GM18858 (cell line): ENCODE measurements around the gene ZNF17.

Experiments used
- ATAC-seq: cut with Tn5 transposase; IDR thresholded peaks from one replicate; pipeline ENCODE4 v1.9.1; 2021; ENCODE audit not compliant: unreplicated experiment

The ZNF17 gene

DNA sequence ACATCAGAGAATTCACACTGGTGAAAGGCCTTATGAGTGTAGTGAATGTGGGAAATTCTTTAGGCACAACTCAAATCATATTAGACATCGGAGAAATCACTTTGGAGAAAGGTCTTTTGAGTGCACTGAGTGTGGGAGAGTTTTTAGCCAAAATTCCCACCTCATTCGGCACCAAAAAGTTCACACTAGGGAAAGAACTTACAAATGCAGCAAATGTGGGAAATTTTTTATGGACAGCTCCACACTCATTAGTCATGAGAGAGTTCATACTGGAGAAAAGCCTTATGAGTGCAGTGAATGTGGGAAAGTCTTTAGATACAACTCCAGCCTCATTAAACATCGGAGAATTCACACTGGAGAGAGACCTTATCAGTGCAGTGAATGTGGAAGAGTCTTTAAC, 10.1 kb downstream of the ZNF17 start:
- no peak for ATAC-seq

DNA sequence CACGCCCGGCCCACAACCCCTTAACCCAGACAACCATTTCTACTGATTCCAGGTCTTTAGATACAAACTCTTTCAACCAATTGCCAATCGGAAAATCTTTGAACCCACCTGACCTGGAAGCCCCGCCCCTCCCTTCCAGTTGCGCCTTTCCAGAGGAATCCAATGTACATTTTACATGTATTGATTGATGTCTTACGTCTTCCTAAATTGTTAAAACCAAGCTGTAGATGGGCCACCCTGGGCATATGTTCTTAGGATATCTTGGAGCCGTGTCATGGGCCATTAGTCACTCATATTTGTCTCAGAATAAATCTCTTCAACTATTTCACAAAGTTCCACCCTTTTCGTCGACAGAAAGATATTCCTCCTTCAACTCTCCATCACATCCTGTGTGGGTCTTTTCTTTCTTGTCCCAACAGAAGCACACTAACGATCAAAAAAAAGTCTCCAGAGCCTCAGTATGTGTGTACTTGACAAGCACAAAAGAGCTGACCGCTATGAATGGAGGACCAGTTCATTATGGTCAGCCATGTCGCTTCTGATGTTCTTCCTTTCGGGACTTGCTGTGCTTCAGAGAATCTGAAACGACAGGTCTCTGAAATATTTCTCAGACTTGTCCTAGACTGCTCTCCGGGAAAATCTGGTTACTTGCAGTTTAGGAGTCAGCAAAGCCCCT, 23.6 kb downstream of the ZNF17 start:
- no peak for ATAC-seq

DNA sequence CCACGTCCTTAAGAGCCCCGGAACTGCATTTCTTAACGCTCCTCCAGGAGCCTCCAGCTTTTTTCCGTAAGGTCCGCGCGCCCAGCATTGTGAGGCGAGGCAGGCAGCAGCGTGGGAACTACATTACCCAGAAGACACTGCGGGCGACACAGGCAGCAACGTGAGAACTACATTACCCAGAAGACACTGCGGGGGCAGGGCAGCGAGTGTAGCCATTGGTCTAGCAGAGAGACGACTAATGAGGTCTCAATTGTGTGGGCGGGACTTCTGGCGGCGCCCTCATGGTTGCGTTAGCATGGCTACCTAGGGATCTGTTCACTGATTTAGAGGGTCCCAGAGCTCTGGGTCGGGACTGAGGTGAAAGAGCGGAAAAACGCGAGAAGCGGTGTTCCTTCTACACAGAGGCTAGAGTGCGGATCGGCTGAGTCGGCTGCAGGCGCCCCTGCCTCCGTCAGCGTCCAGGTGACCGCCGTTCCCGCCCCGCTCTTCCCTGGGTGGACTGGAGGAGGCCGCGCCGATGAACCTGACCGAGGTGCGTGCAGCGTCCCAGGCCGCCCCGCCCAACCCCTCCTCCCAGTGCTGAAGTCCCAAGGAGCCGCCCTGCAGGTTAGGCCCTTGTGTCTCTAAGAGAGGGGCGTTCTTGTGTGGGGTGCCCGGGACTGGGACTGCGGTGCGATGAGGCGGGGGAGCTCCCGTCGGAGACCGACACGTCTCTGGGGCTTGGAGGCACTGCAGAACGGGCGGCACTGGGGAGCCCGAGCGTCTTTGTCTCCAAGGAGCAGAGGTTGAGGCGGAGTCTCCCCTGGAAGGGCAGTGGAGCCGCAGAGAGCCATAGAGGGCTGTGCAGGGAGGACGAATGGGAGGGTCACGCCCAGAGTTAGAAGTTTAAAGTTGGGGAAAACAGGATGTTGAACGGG, 24.4 kb downstream of the ZNF17 start, which contains the start of gene ZNF749:
ZNF749 (plus strand) TSS at position 264 of the 917 bp plus-strand sequence; CDS start at position 518, 254 bp downstream.
- ATAC-seq: peak; percentile 92

DNA sequence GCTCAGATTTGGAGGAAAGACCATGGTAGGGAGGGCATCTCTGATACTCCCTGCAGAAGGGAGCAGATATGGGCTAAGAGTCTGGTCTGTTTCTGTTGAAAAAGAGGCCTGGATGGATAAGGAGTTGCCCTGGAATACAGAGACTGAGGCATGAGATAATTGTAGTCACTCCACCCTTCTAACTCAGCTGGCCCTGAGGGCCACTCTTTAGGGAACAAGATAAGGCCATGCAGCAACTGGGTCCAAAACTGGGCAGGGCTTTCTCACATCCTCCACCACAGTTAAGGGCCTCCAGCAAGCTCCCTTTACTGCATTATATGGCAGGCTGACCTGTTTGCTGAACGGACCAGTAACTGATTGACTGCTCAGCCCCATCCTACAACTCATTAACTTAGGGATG, 25.5 kb downstream of the ZNF17 start:
- no peak for ATAC-seq

DNA sequence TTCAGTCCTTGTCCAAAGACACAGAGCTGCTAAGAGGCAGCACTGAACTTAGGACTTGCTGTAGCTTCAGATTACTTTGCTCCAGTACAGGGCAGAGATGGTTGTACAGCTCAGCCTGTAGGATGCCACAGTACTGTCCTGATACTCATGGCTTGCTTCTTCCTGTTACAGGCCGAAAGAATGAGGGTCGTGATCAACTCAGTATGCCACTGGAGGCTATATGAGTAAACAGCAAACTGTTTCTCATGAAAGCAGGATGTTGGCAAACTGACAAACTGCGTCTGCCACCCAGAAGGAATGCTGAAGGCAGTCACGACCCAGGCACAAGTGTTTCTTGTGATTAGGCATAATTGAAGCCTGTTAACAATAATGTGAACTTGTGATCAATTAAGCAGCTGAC, 27.0 kb downstream of the ZNF17 start:
- no peak for ATAC-seq

DNA sequence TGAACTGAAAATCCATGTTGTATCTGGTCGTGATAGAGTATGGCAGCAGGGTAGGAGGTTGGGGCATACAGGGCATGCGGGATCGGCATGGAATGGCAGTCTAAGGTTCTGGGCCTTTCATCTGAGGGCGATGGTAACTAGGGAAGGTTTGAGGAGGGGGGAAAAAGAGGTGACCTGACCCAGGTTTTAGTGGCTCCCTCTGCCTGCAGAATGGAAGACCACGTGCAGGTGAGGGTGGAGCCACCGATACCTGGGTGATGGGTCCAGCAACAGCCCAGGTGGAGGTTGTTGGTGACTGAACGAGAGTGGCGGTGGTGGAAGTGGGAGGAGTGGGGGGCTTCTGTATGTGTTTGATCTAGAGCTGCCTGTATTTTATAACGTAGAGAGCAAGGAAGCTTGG, 28.0 kb downstream of the ZNF17 start:
- no peak for ATAC-seq

DNA sequence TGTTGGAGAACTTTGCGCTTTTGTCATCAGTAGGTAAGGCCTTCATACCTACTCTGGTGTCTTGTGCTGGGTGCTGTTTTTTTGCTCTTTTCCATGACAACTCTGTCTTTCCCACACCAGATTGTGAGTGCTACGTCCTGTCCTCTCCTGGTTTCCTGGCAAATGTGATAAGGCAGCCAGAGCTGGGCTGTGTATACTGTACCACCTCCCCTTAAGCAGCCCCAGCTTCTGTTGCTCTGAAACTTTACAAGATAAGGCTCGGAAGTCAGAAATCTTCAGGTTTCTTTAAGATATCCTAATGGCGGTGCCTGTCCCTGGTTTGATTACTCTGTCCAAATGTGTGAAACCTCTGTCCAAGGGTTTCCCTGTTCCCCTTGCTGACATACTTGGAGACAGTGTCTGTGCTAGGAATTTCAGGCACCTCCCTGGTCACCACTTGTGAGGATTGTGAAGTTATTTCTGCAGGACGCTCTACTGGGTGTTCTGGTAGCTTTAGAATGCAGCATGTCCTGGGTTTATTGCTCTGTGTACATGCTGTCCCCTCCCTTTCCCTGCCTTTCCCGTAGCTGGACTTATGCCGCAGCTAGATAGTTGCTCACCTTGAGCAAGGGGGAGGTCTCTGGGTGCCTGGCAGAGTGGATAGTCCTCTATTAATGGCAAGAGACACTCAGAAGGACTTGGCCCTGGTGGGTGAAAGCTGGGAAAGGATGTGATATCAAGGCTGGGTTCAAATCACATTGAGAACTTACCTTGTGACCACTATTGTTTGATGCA, 31.2 kb downstream of the ZNF17 start:
- no peak for ATAC-seq

DNA sequence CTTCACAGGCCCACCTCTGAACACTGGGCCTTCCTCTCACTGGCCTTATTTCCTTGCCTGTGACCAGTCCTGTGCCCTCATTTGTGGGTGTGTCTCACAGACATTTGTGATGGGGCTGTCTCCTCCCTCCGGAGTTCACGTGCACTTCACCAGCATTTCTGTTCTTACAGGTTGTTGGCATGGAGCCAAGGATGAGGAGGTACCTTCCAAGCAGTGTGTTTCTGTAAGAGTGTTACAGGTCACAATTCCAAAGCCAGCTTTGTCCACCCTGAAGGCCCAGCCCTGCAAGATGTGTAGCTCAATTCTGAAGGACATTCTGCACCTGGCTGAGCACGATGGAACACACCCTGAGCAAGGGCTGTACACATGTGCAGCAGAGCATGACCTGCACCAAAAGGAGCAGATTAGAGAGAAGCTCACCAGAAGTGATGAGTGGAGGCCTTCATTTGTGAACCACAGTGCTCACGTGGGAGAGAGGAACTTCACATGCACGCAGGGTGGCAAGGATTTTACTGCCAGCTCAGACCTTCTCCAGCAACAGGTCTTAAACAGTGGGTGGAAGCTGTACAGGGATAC, 32.2 kb downstream of the ZNF17 start:
- no peak for ATAC-seq

DNA sequence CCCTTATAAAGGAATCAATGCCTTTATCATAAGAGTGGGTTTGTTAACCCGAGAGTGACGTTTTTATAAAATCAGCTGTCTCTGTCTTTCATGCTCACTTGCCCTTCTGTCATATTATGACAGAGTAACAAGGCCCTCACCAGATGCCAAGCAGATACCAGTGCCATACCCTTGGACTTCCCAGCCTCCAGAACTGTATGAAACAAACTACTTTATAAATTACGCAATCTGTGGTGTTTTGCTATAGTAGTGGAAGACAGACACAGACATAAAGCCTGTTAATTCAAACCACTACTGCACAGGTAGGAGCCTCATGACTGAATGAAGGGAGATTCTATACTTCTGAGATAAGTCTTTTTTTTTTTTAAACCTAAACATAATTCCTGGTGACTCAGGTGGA, 41.3 kb downstream of the ZNF17 start:
- no peak for ATAC-seq

- no peak for ATAC-seq
Measured at GRCh38 chr19:57465680-57466381, 54.9 kb downstream of the ZNF17 start.

DNA sequence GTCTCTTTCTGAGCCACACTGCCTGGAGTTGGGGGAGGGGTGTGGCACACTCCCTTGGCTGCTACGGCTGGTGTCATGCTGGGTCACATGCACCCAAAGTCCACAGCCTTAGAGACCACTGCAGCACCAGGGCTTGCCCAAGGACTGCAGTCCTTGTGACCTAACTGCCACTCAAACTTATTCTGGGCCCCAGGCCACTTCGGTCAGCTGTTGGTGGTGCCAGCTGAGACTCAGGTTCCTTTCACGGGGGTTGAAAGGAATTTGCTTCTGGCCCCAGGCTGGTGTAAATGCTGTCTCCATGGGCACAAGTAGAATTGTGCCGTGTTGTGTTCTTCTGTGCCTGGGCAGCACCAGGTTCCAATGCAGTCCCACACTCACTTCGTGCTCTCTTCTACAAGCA, 55.5 kb downstream of the ZNF17 start:
- ATAC-seq: no peak
